Gastrocnemius medialis (tissue), 4 donors: ENCODE results near the gene CTDSPL.

ENCODE experiments used
- CTCF ChIP-seq, 5 experiments: fragments of 450-650 bp in 3 of 5; fragments of 200-600 bp in 2 of 5; sonication (generic) in 2 of 5; IDR thresholded peaks in 4 of 5; conservative IDR thresholded peaks in 1 of 5; 1 replicate in 4 of 5; 2 replicates in 1 of 5; pipeline ENCODE4 v1.5.1; 2016 to 2019; ENCODE audit warnings: antibody characterized with exemption in 5 of 5, mild to moderate bottlenecking in 3 of 5, moderate library complexity in 3 of 5
- POLR2A ChIP-seq, 2 donors: fragments of 450-650 bp; IDR thresholded peaks; one replicate each; pipeline ENCODE4 v1.6.1; 2017; ENCODE audit warnings: antibody characterized with exemption in 2 of 2, mild to moderate bottlenecking in 2 of 2, moderate library complexity in 2 of 2

GRCh38 chr3:37971467-37971866 is 109.8 kb downstream of the CTDSPL start:
- TF ChIP-seq CTCF (IDR thresholded peaks at IDR 0.05 in 4 of 5, conservative IDR thresholded peaks at IDR 0.05 in 1 of 5) (no peak), POLR2A (IDR thresholded peaks at IDR 0.05) (no peak)
